Right renal pelvis (tissue), 4 donors: Measurements from ENCODE around the gene RAP2A. TPM values are rescaled to one million over a fixed set of nuclear protein-coding genes. Genes with fewer than 3 reads are reported as not detected.

Experiments used
- DNase-seq, 4 donors: peaks; one replicate each; pipeline ENCODE4 v3.0.0-alpha.2; 2013; ENCODE audit warnings: low read depth in 4 of 4, low spot score in 3 of 4, missing footprints in 1 of 4
- polyA plus RNA-seq, 4 donors: library from polyadenylated mRNA; unstranded; fragments of 120-200 nt; gene quantifications; one replicate each; pipeline ENCODE4 v1.2.1, GENCODE V29; 2013; ENCODE audit not compliant: insufficient read length in 4 of 4

RAP2A gene
- polyA plus RNA-seq, 4 donors = 34.3 to 46.9 (median 45.3) TPM

DNA sequence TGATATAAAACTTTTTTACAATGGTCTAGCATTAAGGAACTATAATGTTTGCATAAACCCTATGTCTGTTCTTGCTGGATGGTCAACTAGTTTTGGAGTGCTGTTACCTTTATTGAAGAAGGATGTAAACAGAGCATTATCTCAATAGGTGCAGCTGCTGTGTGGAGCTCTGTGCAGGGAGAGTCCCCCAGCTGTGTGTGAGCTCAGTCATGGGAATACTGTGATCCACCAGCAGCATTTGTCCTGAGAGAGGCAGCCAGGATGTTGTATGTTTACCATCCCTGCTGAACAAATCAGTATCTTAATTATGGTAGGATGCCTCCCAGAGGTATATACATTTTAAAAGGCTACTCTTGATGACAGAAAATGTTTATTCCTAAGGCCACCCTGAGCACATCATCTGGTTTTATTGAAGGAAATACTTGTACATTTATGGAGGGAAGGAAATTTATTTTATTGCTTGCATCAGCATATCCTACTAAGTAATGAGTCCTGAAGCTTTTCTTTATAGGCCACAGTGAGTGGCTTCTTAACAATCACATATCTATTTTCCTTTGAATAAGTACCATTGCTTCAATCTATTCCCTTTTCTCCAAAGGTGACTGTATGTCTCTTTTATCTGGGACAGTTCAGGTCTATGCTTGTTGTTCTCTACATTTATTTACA lies 11.7 kb downstream of the RAP2A start:
- no peak for DNase-seq

DNA sequence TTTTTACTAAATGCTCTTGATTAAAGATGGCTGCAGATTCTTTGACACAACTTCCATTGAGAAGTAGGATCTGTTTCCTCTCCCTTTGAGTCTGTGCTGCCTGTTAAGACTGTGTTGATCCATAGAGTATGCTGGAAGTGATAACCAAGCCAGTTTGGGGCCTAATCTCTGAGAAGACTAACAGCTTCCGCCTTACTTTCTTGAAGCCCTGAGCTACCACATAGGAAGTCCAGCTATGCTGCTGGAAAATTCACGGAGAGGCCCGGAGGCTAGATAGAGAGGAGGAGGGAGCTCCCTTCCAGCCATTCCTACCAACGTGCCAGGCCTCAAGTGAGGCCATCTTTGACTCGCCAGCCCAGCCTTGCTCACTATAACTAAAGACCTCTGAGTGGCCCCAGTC lies 12.5 kb downstream of the RAP2A start:
- DNase-seq = no peak

- DNase-seq = no peak
Measured at GRCh38 chr13:97448503-97449251, 14.7 kb downstream of the RAP2A start.

GRCh38 chr13:97454699-97455098 lies 20.7 kb downstream of the RAP2A start:
- DNase-seq = no peak

DNA sequence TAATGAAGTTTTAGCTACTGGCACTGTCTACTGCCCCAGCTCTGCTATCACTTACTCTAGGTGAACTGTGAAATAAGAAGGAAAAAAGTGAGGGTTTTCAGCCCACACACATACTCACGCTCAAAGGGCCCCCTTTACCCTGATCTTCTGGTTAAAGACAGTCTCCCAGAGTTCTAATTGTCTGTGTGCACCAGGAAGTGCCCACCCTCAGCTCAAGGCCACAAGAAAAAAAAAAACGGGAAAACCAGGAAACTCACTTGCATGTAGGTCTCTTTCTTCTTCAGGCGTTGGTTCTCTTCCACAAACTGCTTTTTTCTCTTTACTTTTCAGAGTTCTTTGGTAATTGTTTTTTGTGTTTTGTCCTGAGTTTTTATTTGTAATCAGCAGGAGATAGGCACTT lies 22.1 kb downstream of the RAP2A start:
- no peak for DNase-seq

DNA sequence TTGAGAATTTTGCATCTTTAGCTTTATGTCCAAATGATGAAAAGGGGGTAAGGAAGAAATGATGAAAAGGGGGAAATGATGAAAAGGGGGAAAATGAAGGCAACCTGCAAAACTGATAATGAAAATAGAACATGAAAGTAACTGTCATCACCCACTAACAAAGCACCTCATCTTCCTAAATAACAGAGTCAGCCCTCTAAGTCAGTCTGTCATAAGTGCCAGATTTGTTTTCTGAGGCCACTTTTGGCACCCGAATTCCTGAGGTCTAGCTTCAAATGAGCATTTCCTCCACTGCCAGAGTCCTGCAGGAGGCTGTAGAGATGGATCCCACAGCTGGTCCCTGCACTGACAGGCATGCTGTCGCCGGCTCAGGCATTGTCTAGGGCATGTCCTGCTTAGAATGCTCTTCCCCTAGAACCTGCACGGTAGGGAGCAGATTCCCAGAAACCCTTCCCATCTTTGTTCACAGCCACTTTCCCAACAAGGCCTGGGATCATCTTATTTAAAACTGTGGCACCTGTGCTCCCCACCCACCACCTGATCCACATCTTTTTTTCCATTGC lies 25.3 kb downstream of the RAP2A start:
- DNase-seq = no peak

GRCh38 chr13:97460004-97460775 lies 26.2 kb downstream of the RAP2A start:
- no peak for DNase-seq

- DNase-seq = no peak
Measured at GRCh38 chr13:97460853-97461252, 26.9 kb downstream of the RAP2A start.

GRCh38 chr13:97464561-97464960 lies 30.6 kb downstream of the RAP2A start:
- no peak for DNase-seq

DNA sequence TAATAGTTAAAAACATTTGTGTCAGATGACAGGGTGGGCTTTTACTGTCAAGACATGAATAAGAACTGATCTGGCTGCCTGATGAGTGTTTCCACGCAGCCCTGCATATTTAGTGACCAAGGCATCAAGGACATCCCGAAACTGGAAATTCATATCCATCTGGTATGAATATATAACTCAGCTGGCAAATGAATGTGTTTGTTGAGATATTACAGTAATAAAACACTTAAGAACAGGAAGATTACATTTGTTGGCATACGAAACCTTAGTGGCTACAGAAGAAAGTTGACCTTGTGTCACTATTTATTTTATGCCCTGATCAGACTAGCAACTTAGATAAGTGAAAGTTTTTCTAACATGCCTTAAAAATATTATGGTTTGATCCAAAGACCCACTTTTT lies 32.8 kb downstream of the RAP2A start:
- no peak for DNase-seq

GRCh38 chr13:97468331-97468730 lies 34.4 kb downstream of the RAP2A start:
- DNase-seq = no peak

DNA sequence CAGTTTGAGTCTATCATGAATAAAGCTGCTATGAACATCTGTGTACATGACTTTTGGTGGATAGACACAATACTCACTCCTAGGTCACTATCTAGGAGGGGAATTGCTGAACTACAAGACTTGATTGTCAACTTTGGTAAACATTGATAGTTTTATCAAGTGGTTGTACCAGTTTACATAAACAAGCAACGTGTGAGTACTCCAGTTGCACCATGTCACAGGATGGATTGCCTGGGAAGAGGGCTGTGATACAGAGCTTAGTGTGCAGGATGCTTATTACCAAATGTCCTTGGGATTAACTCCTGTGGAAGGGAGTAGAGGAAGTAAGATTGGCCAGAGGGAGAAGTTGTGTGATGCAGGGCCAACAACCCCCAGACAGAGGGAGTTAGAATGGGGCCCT lies 37.7 kb downstream of the RAP2A start:
- no peak for DNase-seq

GRCh38 chr13:97474349-97474980 lies 40.5 kb downstream of the RAP2A start:
- DNase-seq = peak; percentile 35 to 71 (median 55)

DNA sequence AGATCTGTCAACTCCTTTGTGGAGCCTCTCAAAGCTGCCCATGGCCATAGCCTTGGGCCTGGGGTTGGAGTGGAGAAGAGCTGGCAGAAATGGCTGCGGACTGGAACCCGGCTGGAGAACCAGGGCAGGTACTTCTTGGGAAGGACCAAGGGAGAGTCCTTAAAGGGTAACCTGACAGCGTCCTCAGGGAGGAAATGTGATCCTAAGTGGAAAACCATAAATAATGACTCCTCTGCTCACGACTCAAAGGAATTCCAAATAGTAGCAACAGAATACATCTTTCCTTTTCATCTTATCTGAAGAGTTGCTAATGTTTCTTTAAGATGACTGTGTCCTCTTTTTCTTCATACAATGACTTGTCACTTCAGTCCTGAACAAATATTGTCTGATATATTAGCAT lies 41.0 kb downstream of the RAP2A start:
- no peak for DNase-seq

GRCh38 chr13:97477844-97478243 lies 43.9 kb downstream of the RAP2A start:
- DNase-seq = peak in 2 of 4 donors; percentile 29 to 39

DNA sequence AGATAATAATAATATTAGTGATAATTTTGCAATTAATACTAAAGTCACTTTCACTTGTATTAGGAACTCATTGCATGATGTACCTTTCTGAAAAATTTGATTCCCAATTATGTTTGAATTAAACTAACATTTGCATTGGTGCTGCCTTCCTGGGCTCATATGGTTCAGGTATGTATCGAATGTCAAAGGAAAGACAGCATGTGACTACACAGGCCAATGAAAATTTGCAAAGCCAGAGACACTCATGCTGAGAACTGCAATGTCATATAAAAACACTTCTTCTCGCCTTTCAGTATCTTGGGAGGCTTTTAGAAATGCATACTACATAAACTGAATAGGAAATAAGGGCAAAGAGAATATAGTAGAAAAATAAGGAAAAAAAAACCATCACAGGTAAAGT lies 44.3 kb downstream of the RAP2A start:
- no peak for DNase-seq

GRCh38 chr13:97483465-97483864 lies 49.5 kb downstream of the RAP2A start:
- no peak for DNase-seq

- DNase-seq = no peak
Measured at GRCh38 chr13:97484301-97484700, 50.3 kb downstream of the RAP2A start.

DNA sequence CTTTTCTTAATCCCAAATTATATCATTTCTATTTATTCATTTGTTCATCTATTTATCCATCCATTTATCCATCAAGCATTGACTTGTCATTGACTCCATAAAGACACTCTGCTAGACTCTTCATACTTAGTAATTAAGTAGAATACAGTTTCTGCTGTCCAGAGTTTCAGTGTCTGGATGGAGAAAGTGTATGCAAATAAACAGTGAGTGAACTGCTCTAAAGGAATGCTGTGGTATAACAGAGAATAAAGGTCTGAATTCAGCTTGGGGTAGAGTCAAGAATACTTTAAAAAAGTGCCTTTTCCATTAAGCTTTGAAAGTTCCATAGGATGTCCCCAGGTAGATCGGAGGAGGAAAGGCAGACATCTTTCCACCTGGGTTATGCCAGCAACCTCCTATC lies 51.4 kb downstream of the RAP2A start:
- DNase-seq = no peak

DNA sequence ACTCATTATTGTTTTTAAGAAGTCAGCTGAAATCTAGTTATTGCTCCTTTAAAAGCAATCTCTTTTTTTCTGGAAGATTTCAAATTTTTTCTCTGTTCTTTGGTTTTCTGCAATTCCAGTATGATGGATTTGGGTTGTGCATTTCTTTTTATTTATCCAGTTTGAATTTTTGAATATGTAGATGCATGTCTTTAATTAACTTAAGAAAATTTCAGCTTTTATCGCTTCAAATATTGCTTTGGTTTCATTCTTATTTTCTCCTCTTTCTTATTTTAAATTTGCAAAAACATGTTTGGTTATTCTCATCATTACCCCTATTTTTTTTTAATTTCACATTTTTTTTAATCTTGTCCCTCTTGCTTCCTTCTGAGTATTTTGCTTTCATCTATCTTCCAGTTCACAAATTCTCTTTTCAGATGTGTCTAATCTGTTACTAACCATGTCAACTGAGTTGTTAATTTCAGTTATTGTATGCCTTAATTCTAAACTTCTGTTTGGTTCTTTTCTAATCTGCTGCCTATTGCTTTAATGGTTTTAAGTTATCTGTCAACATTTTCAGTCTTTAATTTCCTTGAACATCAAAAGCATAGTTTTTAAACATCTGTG lies 56.8 kb downstream of the RAP2A start:
- DNase-seq = no peak
